WTC11 (cell line): ENCODE measurements around the gene CBFA2T3.

Experiments
- FOXP1 ChIP-seq: sonication (generic); formaldehyde crosslinking; IDR thresholded peaks from 2 replicates; pipeline ENCODE4 v1.8.0; 2022; ENCODE audit warnings: missing genetic modification reagents, mild to moderate bottlenecking, moderate library complexity, borderline replicate concordance
- KAT7 ChIP-seq: sonication (generic); formaldehyde crosslinking; IDR thresholded peaks from 2 replicates; pipeline ENCODE4 v1.8.1; 2023; ENCODE audit warnings: missing genetic modification reagents, mild to moderate bottlenecking, borderline replicate concordance
- OVOL2 ChIP-seq: fragments of 250-450 bp; sonication (Bioruptor Pico); IDR thresholded peaks from 2 replicates; pipeline ENCODE4 v1.9.0; 2021; ENCODE audit warnings: mild to moderate bottlenecking, borderline replicate concordance
- TF ChIP-seq, protein P1 (sequence below): fragments of 200-600 bp; IDR thresholded peaks from 2 replicates; pipeline ENCODE4 v1.8.0; 2022; ENCODE audit warnings: antibody characterized with exemption
- TF ChIP-seq, protein P2 (sequence below): sonication (generic); formaldehyde crosslinking; IDR thresholded peaks from 2 replicates; pipeline ENCODE4 v1.8.1; 2023; ENCODE audit warnings: mild to moderate bottlenecking, missing genetic modification reagents, moderate library complexity

DNA sequence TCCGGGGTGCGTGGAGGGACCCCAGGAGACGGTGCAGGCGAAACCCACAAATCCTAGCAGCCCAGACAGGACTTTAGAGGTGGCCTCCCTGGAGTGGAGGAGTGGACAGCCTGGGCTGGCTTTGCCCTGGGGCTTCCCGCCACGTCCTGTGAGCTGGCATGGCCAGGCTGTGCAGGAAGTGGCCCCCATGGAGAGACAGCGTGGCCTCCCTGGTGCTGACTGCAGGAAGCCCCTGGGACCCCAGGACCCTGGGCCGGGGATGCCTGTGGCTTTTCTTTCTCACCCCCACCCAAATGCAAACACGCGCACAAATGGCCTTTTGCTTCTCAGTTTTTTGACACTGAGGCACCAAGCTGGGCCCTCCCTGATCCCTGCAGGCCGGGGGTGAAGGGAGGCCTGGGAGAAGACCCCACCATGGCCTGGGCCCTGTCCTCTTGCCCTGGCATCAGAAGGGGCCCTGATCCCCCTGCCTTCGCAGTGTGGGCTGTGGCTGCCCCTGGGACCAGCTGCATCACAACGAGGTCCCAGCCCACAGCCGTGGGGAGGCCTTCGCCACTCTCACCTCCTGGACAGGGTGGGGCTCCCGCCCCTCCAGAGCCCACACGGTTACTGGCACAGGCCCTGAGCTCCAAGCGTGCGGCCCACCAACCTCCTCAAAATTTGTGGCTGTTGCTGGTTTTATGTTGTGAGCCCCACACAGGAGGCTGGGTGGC lies 58.9 kb downstream of the CBFA2T3 start:
- no peak for TF ChIP-seq KAT7 (CRISPR knock-in tag)
- no peak for TF ChIP-seq FOXP1 (CRISPR knock-in tag)
- TF ChIP-seq OVOL2: no peak
- TF ChIP-seq, protein P1, sequence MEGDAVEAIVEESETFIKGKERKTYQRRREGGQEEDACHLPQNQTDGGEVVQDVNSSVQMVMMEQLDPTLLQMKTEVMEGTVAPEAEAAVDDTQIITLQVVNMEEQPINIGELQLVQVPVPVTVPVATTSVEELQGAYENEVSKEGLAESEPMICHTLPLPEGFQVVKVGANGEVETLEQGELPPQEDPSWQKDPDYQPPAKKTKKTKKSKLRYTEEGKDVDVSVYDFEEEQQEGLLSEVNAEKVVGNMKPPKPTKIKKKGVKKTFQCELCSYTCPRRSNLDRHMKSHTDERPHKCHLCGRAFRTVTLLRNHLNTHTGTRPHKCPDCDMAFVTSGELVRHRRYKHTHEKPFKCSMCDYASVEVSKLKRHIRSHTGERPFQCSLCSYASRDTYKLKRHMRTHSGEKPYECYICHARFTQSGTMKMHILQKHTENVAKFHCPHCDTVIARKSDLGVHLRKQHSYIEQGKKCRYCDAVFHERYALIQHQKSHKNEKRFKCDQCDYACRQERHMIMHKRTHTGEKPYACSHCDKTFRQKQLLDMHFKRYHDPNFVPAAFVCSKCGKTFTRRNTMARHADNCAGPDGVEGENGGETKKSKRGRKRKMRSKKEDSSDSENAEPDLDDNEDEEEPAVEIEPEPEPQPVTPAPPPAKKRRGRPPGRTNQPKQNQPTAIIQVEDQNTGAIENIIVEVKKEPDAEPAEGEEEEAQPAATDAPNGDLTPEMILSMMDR: no peak
- TF ChIP-seq, protein P2, sequence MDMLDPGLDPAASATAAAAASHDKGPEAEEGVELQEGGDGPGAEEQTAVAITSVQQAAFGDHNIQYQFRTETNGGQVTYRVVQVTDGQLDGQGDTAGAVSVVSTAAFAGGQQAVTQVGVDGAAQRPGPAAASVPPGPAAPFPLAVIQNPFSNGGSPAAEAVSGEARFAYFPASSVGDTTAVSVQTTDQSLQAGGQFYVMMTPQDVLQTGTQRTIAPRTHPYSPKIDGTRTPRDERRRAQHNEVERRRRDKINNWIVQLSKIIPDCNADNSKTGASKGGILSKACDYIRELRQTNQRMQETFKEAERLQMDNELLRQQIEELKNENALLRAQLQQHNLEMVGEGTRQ (CRISPR knock-in tag): no peak
